ENCODE measurements around the gene BCL7A. TPM values are rescaled to one million over a fixed set of nuclear protein-coding genes. Genes with fewer than 3 reads are reported as not detected.

The BCL7A gene
- polyA plus RNA-seq, 3 donors = 0.34 to 0.79 (median 0.56) TPM

GRCh38 chr12:121996050-121996944, 25.4 kb upstream of the BCL7A start:
- 100% methylated on average over 1 of the region's 9 CpGs for WGBS (ENCODE audit: insufficient coverage)
- H3K36me3 ChIP-seq (replicated peaks in 1 of 2; ENCODE audit: control insufficient read depth in 1 of 2, insufficient read depth in 2 of 2, low read length in 2 of 2) = no peaks in the 10 kb centered on the region
- peaks cover 1 to 4% (median 4%) of the 10 kb centered on the region in 3 donors for H3K27me3 Mint-ChIP-seq (ENCODE audit: low read depth in 3 of 3)
- no peak overlapping the region for H3K27ac Mint-ChIP-seq
- no peak overlapping the region for H2AFZ ChIP-seq (ENCODE audit: insufficient read depth, low read depth, low read length, poor library complexity, severe bottlenecking)
- H3K4me1 ChIP-seq (ENCODE audit: control insufficient read depth in 1 of 2, insufficient read depth in 2 of 2, low read length in 2 of 2) = peaks cover 8 to 10% of the 10 kb centered on the region in 2 donors
- no peaks in the 10 kb centered on the region for H3K27me3 ChIP-seq (ENCODE audit: control insufficient read depth in 2 of 2, insufficient read depth in 2 of 2, low read length in 2 of 2)
- no peak overlapping the region for H3K27ac ChIP-seq (ENCODE audit: low read depth in 1 of 2, low read length in 2 of 2)
- TF ChIP-seq CTCF (IDR thresholded peaks at IDR 0.05) = no peak
- peaks cover 0 to 12% (median 6%) of the 10 kb centered on the region in 7 donors for H3K9me3 Mint-ChIP-seq
- H4K20me1 ChIP-seq (ENCODE audit: insufficient read depth, low read length) = no peaks in the 10 kb centered on the region
- no peak overlapping the region for H3K4me2 ChIP-seq (replicated peaks; ENCODE audit: extremely low read depth, low read length, poor library complexity, severe bottlenecking)
- peaks cover 17% of the 10 kb centered on the region for H3K4me1 Mint-ChIP-seq
- H3K9ac ChIP-seq (ENCODE audit: insufficient read depth, low read length, poor library complexity, severe bottlenecking) = no peak overlapping the region
- intact Hi-C loops (cut with micrococcal nuclease) = no loop called here
- no peak for DNase-seq
- no peaks in the 10 kb centered on the region for H3K36me3 Mint-ChIP-seq
- H3K79me2 ChIP-seq (ENCODE audit: insufficient read depth, low read length) = no peaks in the 10 kb centered on the region
- H3K9me3 ChIP-seq (replicated peaks in 1 of 2; ENCODE audit: control insufficient read depth in 1 of 2, insufficient read depth in 1 of 2, low read length in 2 of 2) = peaks cover 0 to 4% of the 10 kb centered on the region in 2 donors
- no peak overlapping the region for H3K4me3 Mint-ChIP-seq
- H3K4me3 ChIP-seq (replicated peaks in 1 of 3; ENCODE audit: low read depth in 2 of 3, low read length in 3 of 3) = no peak overlapping the region

DNA sequence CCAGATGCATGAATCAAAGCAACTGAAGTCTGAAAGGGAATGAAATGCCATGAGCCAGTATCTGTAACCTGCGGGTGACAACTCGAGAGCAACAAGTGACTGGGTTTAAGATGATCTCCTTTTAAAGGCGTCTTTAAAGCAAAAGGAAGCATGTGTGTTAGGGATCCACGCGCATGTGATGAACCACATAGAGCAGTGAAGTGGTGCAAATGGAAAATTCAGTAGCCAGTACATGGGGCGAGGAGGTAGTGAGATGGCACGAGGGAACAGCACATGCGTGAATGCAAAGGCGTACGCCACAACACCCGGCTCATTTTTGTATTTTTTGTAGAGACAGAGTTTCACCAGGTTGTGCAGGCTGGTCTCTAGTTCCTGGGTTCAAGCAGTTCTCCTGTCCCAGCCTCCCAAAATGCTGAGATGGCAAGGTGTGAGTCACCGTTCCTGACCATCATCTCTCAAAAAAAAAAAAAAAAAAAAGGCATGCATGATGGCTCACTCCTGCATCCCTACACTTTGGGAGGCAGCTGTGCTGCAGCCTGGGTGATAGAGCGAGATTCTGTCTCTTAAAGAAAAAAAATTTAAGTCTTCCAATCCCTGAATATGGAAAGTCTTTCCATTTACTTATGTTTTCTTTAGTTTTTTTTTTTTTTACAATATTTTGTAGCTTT, 24.6 kb upstream of the BCL7A start:
- no peak for TF ChIP-seq CTCF (IDR thresholded peaks at IDR 0.05)
- H3K4me3 Mint-ChIP-seq = no peak overlapping the region
- H3K36me3 Mint-ChIP-seq = no peaks in the 10 kb centered on the region
- peaks cover 0 to 12% (median 6%) of the 10 kb centered on the region in 7 donors for H3K9me3 Mint-ChIP-seq
- no peaks in the 10 kb centered on the region for H3K27me3 ChIP-seq (ENCODE audit: control insufficient read depth in 2 of 2, insufficient read depth in 2 of 2, low read length in 2 of 2)
- no peaks in the 10 kb centered on the region for H3K36me3 ChIP-seq (replicated peaks in 1 of 2; ENCODE audit: control insufficient read depth in 1 of 2, insufficient read depth in 2 of 2, low read length in 2 of 2)
- no peak overlapping the region for H3K27ac ChIP-seq (ENCODE audit: low read depth in 1 of 2, low read length in 2 of 2)
- peaks cover 1 to 6% (median 1%) of the 10 kb centered on the region in 3 donors for H3K27me3 Mint-ChIP-seq (ENCODE audit: low read depth in 3 of 3)
- peaks cover 0 to 4% of the 10 kb centered on the region in 2 donors for H3K9me3 ChIP-seq (replicated peaks in 1 of 2; ENCODE audit: control insufficient read depth in 1 of 2, insufficient read depth in 1 of 2, low read length in 2 of 2)
- no peak overlapping the region for H3K27ac Mint-ChIP-seq
- peaks cover 9% of the 10 kb centered on the region for H3K4me1 Mint-ChIP-seq
- no peak overlapping the region for H3K4me2 ChIP-seq (replicated peaks; ENCODE audit: extremely low read depth, low read length, poor library complexity, severe bottlenecking)
- 94% methylated on average over 8 of the region's 13 CpGs for WGBS (ENCODE audit: insufficient coverage)
- no peak overlapping the region for H3K4me3 ChIP-seq (replicated peaks in 1 of 3; ENCODE audit: low read depth in 2 of 3, low read length in 3 of 3)
- H3K9ac ChIP-seq (ENCODE audit: insufficient read depth, low read length, poor library complexity, severe bottlenecking) = no peak overlapping the region
- peaks cover 1 to 6% of the 10 kb centered on the region in 2 donors for H3K4me1 ChIP-seq (ENCODE audit: control insufficient read depth in 1 of 2, insufficient read depth in 2 of 2, low read length in 2 of 2)
- no peaks in the 10 kb centered on the region for H4K20me1 ChIP-seq (ENCODE audit: insufficient read depth, low read length)
- no peak for DNase-seq
- no peaks in the 10 kb centered on the region for H3K79me2 ChIP-seq (ENCODE audit: insufficient read depth, low read length)
- intact Hi-C loops (cut with micrococcal nuclease) = no loop called here
- no peak overlapping the region for H2AFZ ChIP-seq (ENCODE audit: insufficient read depth, low read depth, low read length, poor library complexity, severe bottlenecking)

All from CD14-positive monocyte (primary cell).